NCI-H774 (cell line): ENCODE data around the gene NDFIP1.
A peak's percentile ranks its signal among the peaks of the same experiment; 100 is the strongest.

Source experiments
- DNase-seq: peaks from one replicate; lab custom pipeline; 2025; lab: John Stamatoyannopoulos, UW

Gene NDFIP1

GRCh38 chr5:142119051-142119625 is 10.6 kb downstream of the NDFIP1 start:
- no peak for DNase-seq

GRCh38 chr5:142120247-142120935 is 11.8 kb downstream of the NDFIP1 start:
- no peak for DNase-seq

GRCh38 chr5:142122121-142122520 is 13.5 kb downstream of the NDFIP1 start:
- no peak for DNase-seq

- DNase-seq: no peak
Measured at GRCh38 chr5:142125378-142125777, 16.8 kb downstream of the NDFIP1 start.

DNA sequence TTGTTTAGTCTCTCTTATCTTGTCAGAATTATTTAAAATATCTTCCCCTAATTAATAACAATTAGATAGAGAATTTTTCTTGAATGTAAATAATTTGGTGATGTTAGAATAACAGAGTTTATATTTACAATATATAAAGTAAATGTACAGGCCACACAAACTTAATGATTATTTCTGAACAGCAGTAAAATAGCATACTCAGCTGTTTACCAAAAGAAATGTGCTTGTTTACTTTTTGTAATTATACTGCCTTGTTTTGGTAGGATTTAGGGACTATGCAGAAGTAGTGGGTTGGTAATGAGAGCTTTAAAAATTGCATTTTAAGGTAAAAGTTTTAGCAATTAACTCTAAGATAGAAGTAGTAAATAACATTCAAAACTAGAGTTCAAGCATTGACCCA is 17.4 kb downstream of the NDFIP1 start:
- DNase-seq: no peak

DNA sequence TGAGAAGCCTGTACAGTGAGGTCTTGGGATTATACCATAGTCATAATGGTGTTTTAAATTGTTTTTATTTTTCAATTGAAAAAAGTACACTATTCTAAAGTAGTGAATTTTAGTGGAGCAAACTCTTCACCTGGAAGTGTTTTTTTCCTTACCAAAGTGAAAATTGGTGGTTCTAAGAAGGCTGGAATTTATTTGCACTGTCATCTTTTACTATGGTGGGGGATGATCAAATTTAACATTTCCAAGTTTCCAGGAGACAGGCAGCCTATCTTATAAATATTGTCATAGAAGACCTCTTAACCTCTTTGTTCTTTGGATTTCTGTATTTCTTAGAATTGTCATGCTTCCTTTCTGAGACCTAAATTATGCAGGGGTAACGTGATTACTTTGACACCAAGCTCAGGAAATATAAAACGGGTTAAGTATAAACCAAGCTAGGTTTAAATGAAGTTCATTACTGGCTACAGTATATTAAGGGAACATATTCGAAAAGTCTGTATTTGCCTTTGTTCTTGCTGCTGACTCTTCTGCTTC is 20.2 kb downstream of the NDFIP1 start:
- no peak for DNase-seq

- no peak for DNase-seq
Measured at GRCh38 chr5:142129446-142130066, 21.0 kb downstream of the NDFIP1 start.

GRCh38 chr5:142131394-142131793 is 22.8 kb downstream of the NDFIP1 start:
- no peak for DNase-seq

GRCh38 chr5:142132916-142133315 is 24.3 kb downstream of the NDFIP1 start:
- DNase-seq: no peak

GRCh38 chr5:142133330-142134206 is 25.0 kb downstream of the NDFIP1 start:
- no peak for DNase-seq

DNA sequence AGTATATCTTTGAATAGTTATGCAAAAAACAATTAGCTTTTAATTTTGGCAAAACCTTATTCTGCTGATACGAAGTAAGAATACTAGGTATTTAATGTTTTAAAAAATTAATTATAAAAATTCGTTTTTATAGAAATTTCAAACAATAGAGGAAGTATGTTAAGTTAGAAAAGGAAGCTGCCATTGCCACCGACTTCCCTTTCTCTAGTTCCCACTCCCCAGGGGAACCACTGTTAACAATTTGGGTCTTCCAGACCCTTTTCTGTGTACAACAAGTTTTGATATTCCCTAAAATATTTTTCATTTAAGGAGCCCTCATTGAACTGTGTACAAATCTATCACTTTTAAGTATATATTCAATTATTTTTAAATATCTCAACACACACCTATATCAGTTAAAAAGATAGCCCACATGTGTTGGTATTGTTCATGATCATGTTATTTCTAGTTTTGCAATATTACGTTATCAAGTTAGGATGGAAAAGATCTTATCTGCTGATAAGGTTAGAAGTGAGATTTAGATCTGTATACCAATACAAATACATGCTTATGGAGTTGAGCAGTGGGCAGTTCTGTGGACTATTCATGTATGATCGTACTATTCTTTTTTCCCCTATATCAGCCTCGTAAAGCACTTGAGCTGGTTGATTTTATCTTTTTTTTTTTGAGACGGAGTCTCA is 25.9 kb downstream of the NDFIP1 start:
- DNase-seq: no peak

- DNase-seq: no peak
Measured at GRCh38 chr5:142141463-142141862, 32.9 kb downstream of the NDFIP1 start.

DNA sequence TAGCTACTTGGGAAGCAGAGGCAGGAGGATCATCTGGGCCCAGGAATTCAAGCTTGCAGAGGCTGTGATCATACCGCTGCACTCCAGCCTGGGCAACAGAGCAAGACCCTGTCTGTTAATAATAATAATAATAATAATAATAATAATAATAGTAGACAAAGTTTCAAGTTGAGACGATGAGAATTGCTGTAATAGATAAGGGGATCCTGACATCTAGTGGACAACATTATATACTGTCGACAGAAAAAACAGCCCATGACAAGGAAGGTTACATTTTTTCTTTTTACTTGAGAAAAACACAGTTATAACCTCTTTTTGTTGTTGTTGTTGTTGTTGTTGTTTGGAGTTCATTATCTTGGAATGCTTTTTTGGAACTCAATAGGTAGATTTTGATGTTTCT is 35.3 kb downstream of the NDFIP1 start:
- no peak for DNase-seq

- DNase-seq: peak; percentile 10
Measured at GRCh38 chr5:142145106-142145900, 36.7 kb downstream of the NDFIP1 start.

DNA sequence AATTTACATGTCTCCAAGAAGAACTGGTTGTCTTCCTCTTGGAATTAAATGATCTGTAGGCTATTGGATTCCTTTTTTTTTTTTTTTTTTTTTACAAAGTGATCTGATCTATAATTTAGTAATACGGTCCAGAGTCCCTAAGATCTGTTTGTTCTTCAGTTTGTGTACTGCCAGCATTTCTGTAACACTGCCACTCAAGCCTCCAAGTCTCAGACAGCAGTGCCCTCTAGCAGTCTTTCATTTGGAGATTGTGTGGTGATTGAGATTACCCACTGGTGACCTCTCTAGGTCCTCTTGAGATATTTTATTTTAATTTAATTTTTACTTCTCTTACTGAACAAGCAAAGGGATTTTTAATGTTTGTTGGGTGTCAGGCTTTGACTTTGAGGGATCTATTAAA is 40.8 kb downstream of the NDFIP1 start:
- no peak for DNase-seq

GRCh38 chr5:142150431-142150830 is 41.9 kb downstream of the NDFIP1 start:
- no peak for DNase-seq

- peak; percentile 54 for DNase-seq
Measured at GRCh38 chr5:142151436-142152383, 43.1 kb downstream of the NDFIP1 start.

DNA sequence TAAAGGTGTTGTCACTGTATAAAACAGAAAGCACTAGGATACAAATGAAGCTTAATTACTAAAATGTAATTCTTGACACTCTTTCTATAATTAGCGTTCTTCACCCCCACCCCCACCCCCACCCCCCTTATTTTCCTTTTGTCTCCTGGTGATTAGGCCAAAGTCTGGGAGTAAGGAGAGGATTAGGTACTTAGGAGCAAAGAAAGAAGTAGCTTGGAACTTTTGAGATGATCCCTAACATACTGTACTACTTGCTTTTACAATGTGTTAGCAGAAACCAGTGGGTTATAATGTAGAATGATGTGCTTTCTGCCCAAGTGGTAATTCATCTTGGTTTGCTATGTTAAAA is 43.8 kb downstream of the NDFIP1 start:
- DNase-seq: no peak

- no peak for DNase-seq
Measured at GRCh38 chr5:142153674-142154448, 45.3 kb downstream of the NDFIP1 start.
